Liver (tissue), 9 donors: ENCODE data around the gene USP53. TPM values are rescaled to one million over a fixed set of nuclear protein-coding genes. Genes with fewer than 3 reads are reported as not detected.

Source experiments
- DNase-seq: peaks from one replicate; pipeline ENCODE4 v3.0.0-alpha.2; 2017; ENCODE audit warnings: low spot score
- H3K27ac ChIP-seq, 2 donors: one replicate each; pipeline ENCODE4 v1.7.0; 2013; ENCODE audit warnings: inconsistent platforms in 2 of 2, low read length in 2 of 2, control low read depth in 1 of 2, low read depth in 1 of 2, mild to moderate bottlenecking in 1 of 2
- H3K27me3 ChIP-seq, 4 donors: one replicate each; pipeline versions ENCODE4 v1.6.1 to v1.7.0; 2013; ENCODE audit warnings: low read length in 3 of 4, inconsistent platforms in 1 of 4, mild to moderate bottlenecking in 1 of 4, moderate library complexity in 1 of 4; ENCODE audit not compliant: control insufficient read depth in 4 of 4, insufficient read depth in 4 of 4
- H3K36me3 ChIP-seq, 4 donors: one replicate each; pipeline versions ENCODE4 v1.6.1 to v1.7.0; 2013; ENCODE audit warnings: low read length in 3 of 4, mild to moderate bottlenecking in 3 of 4, low read depth in 1 of 4, moderate library complexity in 1 of 4; ENCODE audit not compliant: control insufficient read depth in 4 of 4, insufficient read depth in 3 of 4
- H3K4me1 ChIP-seq, 4 donors: one replicate each; pipeline versions ENCODE4 v1.6.1 to v1.7.0; 2013; ENCODE audit warnings: low read length in 3 of 4, mild to moderate bottlenecking in 3 of 4, moderate library complexity in 1 of 4; ENCODE audit not compliant: control insufficient read depth in 4 of 4, insufficient read depth in 4 of 4
- H3K4me3 ChIP-seq, 3 donors: one replicate each; pipeline versions ENCODE4 v1.6.1 to v1.7.0; 2013; ENCODE audit warnings: low read length in 3 of 3, control low read depth in 1 of 3, low read depth in 1 of 3, mild to moderate bottlenecking in 1 of 3
- H3K9ac ChIP-seq, 2 donors: one replicate each; pipeline ENCODE4 v1.7.0; 2013; ENCODE audit warnings: low read length in 2 of 2, mild to moderate bottlenecking in 2 of 2, moderate library complexity in 2 of 2, control low read depth in 1 of 2, low read depth in 1 of 2
- H3K9me3 ChIP-seq, 4 donors: one replicate each; pipeline versions ENCODE4 v1.6.1 to v1.7.0; 2013; ENCODE audit warnings: low read length in 3 of 4; ENCODE audit not compliant: control insufficient read depth in 4 of 4
- EGR1 ChIP-seq, 2 donors: IDR thresholded peaks; 2 replicates each; pipeline ENCODE4 v1.6.1; 2016 to 2018; ENCODE audit warnings: antibody characterized with exemption in 2 of 2, low read depth in 2 of 2
- FOXA1 ChIP-seq: IDR thresholded peaks from 2 replicates; pipeline ENCODE4 v1.6.1; 2016; ENCODE audit warnings: antibody characterized with exemption
- FOXA2 ChIP-seq: IDR thresholded peaks from 2 replicates; pipeline ENCODE4 v1.6.1; 2016; ENCODE audit warnings: antibody characterized with exemption
- GABPA ChIP-seq, 2 donors: IDR thresholded peaks in 1 of 2; conservative IDR thresholded peaks in 1 of 2; 2 replicates each; pipeline ENCODE4 v1.6.1; 2016; ENCODE audit warnings: antibody characterized with exemption in 2 of 2, mild to moderate bottlenecking in 1 of 2, moderate library complexity in 1 of 2
- HNF4A ChIP-seq, 2 donors: conservative IDR thresholded peaks; 2 replicates each; pipeline ENCODE4 v1.6.1; 2016; ENCODE audit warnings: antibody characterized with exemption in 2 of 2, mild to moderate bottlenecking in 2 of 2
- HNF4G ChIP-seq: IDR thresholded peaks from 2 replicates; pipeline ENCODE4 v1.6.1; 2016; ENCODE audit warnings: antibody characterized with exemption
- JUND ChIP-seq, 2 donors: IDR thresholded peaks; 2 replicates each; pipeline ENCODE4 v1.6.1; 2016; ENCODE audit warnings: antibody characterized with exemption in 2 of 2
- RAD21 ChIP-seq, 2 donors: IDR thresholded peaks; 2 replicates each; pipeline ENCODE4 v1.6.1; 2016; ENCODE audit warnings: antibody characterized with exemption in 2 of 2, mild to moderate bottlenecking in 2 of 2
- RXRA ChIP-seq, 2 donors: IDR thresholded peaks; 2 replicates each; pipeline ENCODE4 v1.6.1; 2017 to 2018; ENCODE audit warnings: antibody characterized with exemption in 2 of 2, mild to moderate bottlenecking in 1 of 2
- SP1 ChIP-seq: IDR thresholded peaks from 2 replicates; pipeline ENCODE4 v1.6.1; 2018; ENCODE audit warnings: antibody characterized with exemption, mild to moderate bottlenecking
- TAF1 ChIP-seq: conservative IDR thresholded peaks from 2 replicates; pipeline ENCODE4 v1.6.1; 2016; ENCODE audit warnings: antibody characterized with exemption, mild to moderate bottlenecking
- YY1 ChIP-seq: IDR thresholded peaks from 2 replicates; pipeline ENCODE4 v1.6.1; 2016; ENCODE audit warnings: antibody characterized with exemption, mild to moderate bottlenecking
- whole genome bisulfite sequencing: extraction: QIAGEN DNeasy Blood & Tissue Kit; methylation state at CpG from one replicate; pipeline ENCODE4 v1.1.7; 2013; 5-methylcytosine and 5-hydroxymethylcytosine counted together
- polyA plus RNA-seq, 2 donors: library from polyadenylated mRNA; stranded (reverse) in 1 of 2; unstranded in 1 of 2; fragments of 200-250 nt in 1 of 2; fragments of >200 nt in 1 of 2; fragmentation: Nextera tagmentation in 1 of 2; extraction: Ambion mirVana in 1 of 2; gene quantifications; one replicate each; pipeline versions ENCODE4 v1.2.1 to v1.2.3, GENCODE V29; 2013 to 2015
- total RNA-seq, 2 donors: library from RNA; depleted of rRNA; stranded (reverse); fragments of >200 nt; gene quantifications; one replicate each; pipeline ENCODE4 v1.2.3, GENCODE V29; 2014
- TF ChIP-seq, protein P1 (sequence below): IDR thresholded peaks from 2 replicates; pipeline ENCODE4 v1.6.1; 2016; ENCODE audit warnings: antibody characterized with exemption
- TF ChIP-seq, protein P2 (sequence below): IDR thresholded peaks from 2 replicates; pipeline ENCODE4 v1.6.1; 2016; ENCODE audit warnings: antibody characterized with exemption, mild to moderate bottlenecking
- TF ChIP-seq, protein P3 (sequence below): fragments of 150-350 bp; IDR thresholded peaks from 2 replicates; pipeline ENCODE4 v1.5.1; 2017; ENCODE audit warnings: improper control_type of control experiment, low read depth, low read length; ENCODE audit not compliant: missing input control
- TF ChIP-seq, protein P4 (sequence below): IDR thresholded peaks from 2 replicates; pipeline ENCODE4 v1.6.1; 2016; ENCODE audit warnings: antibody characterized with exemption
- TF ChIP-seq, protein P5 (sequence below): IDR thresholded peaks from 2 replicates; pipeline ENCODE4 v1.6.1; 2016; ENCODE audit warnings: antibody characterized with exemption
- donor health status: healthy.
- donor health status: healthy.
- donor health status: healthy.
- donor health status: healthy.
- donor health status: healthy.

USP53 gene
- total and polyA plus RNA-seq, 4 donors, result 4.7 to 20.7 (median 5.9) TPM

DNA sequence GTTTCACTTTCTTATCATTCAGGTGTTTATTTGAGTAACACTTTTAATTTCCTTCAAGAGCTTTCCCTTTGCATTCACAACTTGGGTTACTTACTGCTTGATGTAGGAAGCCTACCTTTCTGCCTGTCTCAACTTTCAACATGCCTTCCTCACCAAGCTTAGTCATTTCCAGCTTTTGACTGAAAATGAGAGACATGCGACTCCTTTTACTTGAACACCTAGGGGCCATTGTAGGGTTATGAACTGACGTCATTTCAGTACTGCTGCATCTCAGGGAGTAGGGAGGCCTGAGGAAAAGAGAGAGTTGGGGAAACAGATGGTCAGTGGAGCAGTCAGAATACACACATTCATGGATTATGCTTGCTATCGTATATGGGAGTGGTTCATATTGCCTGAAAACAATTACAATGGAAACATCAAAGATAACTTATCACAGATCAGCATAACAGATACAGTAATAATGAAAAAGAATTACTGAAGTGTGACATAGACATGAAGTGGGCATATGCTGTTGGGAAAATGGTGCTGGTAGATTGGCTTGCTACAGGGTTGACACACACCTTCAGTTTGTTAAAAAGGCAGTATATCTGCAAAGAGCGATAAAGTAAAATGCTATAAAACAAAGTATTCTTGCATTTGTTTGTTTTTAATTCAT is 25.7 kb downstream of the USP53 start:
- 83% methylated on average over 4 of the region's 4 CpGs for WGBS
- no peak overlapping the region for H3K4me3 ChIP-seq
- peaks cover 0 to 20% (median 5%) of the 10 kb centered on the region in 4 donors for H3K36me3 ChIP-seq
- H3K27ac ChIP-seq, result no peak overlapping the region
- TF ChIP-seq FOXA2, result no peak
- no peak for TF ChIP-seq YY1
- TF ChIP-seq, protein P1, sequence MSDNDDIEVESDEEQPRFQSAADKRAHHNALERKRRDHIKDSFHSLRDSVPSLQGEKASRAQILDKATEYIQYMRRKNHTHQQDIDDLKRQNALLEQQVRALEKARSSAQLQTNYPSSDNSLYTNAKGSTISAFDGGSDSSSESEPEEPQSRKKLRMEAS, result no peak
- TF ChIP-seq, protein P2, sequence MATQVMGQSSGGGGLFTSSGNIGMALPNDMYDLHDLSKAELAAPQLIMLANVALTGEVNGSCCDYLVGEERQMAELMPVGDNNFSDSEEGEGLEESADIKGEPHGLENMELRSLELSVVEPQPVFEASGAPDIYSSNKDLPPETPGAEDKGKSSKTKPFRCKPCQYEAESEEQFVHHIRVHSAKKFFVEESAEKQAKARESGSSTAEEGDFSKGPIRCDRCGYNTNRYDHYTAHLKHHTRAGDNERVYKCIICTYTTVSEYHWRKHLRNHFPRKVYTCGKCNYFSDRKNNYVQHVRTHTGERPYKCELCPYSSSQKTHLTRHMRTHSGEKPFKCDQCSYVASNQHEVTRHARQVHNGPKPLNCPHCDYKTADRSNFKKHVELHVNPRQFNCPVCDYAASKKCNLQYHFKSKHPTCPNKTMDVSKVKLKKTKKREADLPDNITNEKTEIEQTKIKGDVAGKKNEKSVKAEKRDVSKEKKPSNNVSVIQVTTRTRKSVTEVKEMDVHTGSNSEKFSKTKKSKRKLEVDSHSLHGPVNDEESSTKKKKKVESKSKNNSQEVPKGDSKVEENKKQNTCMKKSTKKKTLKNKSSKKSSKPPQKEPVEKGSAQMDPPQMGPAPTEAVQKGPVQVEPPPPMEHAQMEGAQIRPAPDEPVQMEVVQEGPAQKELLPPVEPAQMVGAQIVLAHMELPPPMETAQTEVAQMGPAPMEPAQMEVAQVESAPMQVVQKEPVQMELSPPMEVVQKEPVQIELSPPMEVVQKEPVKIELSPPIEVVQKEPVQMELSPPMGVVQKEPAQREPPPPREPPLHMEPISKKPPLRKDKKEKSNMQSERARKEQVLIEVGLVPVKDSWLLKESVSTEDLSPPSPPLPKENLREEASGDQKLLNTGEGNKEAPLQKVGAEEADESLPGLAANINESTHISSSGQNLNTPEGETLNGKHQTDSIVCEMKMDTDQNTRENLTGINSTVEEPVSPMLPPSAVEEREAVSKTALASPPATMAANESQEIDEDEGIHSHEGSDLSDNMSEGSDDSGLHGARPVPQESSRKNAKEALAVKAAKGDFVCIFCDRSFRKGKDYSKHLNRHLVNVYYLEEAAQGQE, result no peak
- TF ChIP-seq, protein P3, sequence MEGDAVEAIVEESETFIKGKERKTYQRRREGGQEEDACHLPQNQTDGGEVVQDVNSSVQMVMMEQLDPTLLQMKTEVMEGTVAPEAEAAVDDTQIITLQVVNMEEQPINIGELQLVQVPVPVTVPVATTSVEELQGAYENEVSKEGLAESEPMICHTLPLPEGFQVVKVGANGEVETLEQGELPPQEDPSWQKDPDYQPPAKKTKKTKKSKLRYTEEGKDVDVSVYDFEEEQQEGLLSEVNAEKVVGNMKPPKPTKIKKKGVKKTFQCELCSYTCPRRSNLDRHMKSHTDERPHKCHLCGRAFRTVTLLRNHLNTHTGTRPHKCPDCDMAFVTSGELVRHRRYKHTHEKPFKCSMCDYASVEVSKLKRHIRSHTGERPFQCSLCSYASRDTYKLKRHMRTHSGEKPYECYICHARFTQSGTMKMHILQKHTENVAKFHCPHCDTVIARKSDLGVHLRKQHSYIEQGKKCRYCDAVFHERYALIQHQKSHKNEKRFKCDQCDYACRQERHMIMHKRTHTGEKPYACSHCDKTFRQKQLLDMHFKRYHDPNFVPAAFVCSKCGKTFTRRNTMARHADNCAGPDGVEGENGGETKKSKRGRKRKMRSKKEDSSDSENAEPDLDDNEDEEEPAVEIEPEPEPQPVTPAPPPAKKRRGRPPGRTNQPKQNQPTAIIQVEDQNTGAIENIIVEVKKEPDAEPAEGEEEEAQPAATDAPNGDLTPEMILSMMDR, result no peak
- no peak for TF ChIP-seq RXRA (IDR thresholded peaks at IDR 0.05)
- no peaks in the 10 kb centered on the region for H3K9me3 ChIP-seq
- H3K27me3 ChIP-seq, result no peaks in the 10 kb centered on the region
- no peak overlapping the region for H3K9ac ChIP-seq
- peaks cover 0 to 4% (median 0%) of the 10 kb centered on the region in 4 donors for H3K4me1 ChIP-seq
- DNase-seq, result no peak

DNA sequence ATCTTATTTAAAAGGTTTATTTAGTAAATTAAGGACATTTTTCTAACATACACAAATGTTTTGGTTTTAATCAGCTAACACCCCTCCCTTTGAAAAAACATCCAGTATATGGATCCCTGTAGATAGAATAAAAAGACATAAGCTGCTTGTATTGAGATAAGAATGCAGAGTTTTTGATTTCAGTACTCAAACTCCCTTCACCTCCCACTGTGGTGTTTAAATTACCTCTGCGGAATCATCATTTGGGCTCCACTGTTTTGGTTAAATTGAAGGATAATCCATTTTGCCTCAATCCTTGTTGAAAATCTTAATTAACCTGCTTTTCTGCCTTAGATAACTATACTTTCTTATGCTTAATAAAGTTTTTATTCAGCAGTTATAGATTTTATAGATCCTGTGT is 27.6 kb downstream of the USP53 start:
- Histone ChIP-seq H3K9ac (no peak overlapping the region), H3K4me1 (peaks cover 0 to 2% (median 0%) of the 10 kb centered on the region in 4 donors), H3K9me3 (no peaks in the 10 kb centered on the region), H3K4me3 (no peak overlapping the region), H3K36me3 (peaks cover 0 to 18% (median 5%) of the 10 kb centered on the region in 4 donors), H3K27me3 (no peaks in the 10 kb centered on the region), H3K27ac (no peak overlapping the region)
- WGBS, result 99% methylated on average over 1 of the region's 1 CpG
- DNase-seq, result no peak
- no peak for TF ChIP-seq YY1
- TF ChIP-seq, protein P2, result no peak
- no peak for TF ChIP-seq FOXA2
- TF ChIP-seq FOXA1, result no peak
- TF ChIP-seq TAF1, result no peak
- no peak for TF ChIP-seq HNF4A (conservative IDR thresholded peaks at IDR 0.05)
- no peak for TF ChIP-seq JUND (IDR thresholded peaks at IDR 0.05)
- TF ChIP-seq, protein P3, result no peak
- TF ChIP-seq SP1, result no peak
- TF ChIP-seq EGR1 (IDR thresholded peaks at IDR 0.05; ENCODE audit: low read depth in 2 of 2), result no peak
- no peak for TF ChIP-seq RXRA (IDR thresholded peaks at IDR 0.05)
- TF ChIP-seq HNF4G, result no peak
- TF ChIP-seq, protein P4, sequence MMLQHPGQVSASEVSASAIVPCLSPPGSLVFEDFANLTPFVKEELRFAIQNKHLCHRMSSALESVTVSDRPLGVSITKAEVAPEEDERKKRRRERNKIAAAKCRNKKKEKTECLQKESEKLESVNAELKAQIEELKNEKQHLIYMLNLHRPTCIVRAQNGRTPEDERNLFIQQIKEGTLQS, result no peak
- TF ChIP-seq, protein P5, sequence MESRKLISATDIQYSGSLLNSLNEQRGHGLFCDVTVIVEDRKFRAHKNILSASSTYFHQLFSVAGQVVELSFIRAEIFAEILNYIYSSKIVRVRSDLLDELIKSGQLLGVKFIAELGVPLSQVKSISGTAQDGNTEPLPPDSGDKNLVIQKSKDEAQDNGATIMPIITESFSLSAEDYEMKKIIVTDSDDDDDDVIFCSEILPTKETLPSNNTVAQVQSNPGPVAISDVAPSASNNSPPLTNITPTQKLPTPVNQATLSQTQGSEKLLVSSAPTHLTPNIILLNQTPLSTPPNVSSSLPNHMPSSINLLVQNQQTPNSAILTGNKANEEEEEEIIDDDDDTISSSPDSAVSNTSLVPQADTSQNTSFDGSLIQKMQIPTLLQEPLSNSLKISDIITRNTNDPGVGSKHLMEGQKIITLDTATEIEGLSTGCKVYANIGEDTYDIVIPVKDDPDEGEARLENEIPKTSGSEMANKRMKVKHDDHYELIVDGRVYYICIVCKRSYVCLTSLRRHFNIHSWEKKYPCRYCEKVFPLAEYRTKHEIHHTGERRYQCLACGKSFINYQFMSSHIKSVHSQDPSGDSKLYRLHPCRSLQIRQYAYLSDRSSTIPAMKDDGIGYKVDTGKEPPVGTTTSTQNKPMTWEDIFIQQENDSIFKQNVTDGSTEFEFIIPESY, result no peak
- TF ChIP-seq, protein P1, result no peak
- TF ChIP-seq RAD21 (IDR thresholded peaks at IDR 0.05), result no peak
- no peak for TF ChIP-seq GABPA (IDR thresholded peaks at IDR 0.05 in 1 of 2, conservative IDR thresholded peaks at IDR 0.05 in 1 of 2)
